TTC549 (cell line): Measurements from ENCODE around the gene NMT2.

ENCODE experiments used
- FAIRE-seq: peaks from 2 replicates; lab custom pipeline; 2012; peaks lifted over from hg19 to GRCh38; lab: Jason Lieb, UNC

Gene NMT2

DNA sequence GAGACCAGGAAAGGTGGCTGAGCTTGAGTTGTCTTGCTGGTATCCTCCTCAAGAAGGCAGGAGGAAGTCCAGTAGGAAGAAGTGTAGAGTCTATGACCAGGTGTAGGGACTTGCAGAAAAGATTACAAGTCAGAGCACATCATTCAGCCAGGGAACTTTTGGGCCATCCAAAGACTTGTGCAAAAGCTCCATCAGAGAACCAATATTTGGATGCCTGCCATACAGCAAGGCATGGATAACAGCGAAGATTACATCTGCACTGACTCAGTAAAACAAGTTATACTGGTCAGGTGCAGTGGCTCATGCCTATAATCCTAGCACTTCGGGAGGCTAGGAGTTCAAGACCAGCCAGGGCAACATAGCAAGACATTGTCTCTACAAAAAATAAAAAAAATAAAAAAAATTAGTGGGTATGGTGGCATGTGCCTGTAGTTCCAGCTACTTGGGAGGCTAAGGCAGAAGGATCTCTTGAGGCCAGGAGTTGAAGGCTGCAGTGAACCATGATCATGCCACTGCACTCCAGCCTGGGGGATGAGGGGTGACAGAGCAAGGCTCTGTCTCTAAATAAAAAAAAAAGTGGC is 13.2 kb upstream of the NMT2 start:
- no peak for FAIRE-seq

DNA sequence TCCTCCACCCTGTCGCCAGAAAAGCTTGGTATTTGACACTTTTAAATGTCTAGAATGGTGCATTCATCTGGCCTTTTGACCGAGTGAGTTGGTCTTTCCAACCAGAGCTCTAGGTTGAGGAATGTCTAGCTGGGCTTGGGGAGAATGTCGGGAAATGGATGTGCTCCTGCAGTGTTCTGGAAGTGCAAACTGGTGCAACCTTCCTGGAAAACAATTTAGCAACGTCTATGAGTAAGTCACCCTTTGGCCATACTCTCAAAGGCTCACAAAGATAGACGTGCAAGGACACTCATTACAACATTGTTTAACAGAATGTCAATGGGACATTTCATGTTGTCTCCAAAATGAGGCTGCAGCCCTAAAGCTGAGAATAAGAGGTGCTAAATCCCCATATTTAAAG is 12.2 kb upstream of the NMT2 start:
- no peak for FAIRE-seq

DNA sequence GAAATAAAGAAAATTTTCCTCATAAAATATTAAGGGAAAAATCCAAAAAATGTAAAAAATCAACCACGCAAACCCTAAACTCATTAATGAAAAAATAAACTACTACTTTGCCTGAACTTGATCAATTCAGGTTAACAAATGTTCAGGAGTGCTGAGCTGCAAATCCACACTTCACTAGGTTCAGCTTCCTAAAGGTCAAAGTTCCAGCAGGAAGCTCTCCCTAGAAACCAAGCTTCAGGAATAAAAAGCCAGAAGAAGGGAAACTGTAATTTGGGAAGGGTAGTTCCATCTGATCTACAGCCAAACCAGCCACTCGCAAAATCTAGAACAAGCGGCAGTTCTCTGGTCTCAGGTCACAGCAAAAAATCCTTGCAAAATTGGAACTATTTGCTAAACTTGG is 7.8 kb upstream of the NMT2 start:
- FAIRE-seq = no peak

DNA sequence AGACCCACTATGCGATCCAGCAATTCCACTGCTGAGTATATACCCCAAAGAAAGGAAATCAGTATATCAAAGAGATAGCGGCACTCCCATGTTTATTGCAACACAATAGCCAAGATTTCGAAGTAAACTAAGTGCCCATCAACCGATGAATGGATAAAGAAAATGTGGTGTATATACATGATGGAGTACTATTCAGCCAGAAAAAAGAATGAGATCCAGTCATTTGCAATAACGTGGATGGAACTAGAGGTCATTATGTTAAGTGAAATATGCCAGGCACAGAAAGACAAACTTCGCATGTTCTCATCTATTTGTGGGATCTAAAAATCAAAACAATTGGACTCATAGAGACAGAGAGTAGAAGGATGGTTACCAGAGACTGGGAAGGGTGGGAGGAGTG is 7.1 kb upstream of the NMT2 start:
- FAIRE-seq = no peak

DNA sequence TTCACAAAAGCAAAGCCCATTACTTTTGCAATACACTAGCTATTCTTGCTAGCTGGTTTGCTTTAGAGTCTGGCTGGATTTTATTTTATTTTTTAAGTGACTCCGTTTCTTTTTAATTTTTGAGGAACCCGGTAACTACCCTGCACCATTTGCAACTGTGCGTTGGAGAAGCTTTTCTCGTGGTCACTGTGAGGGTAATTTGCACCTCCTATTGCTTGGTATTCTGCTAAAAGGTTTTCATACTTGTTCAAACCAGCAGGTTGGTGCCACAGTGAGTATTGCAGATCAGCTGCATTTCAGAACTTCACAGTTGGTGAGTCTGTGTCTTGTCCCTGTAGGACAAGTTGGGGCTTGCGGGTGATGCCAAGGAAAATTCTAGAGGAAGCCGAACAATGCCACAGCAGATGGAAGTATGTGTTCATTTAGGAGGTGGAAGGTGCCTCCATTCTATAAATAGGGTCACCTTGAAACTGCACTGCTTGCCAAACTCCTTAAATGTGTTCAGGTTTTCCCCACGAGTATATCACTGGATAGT is 3.9 kb upstream of the NMT2 start:
- FAIRE-seq = no peak

DNA sequence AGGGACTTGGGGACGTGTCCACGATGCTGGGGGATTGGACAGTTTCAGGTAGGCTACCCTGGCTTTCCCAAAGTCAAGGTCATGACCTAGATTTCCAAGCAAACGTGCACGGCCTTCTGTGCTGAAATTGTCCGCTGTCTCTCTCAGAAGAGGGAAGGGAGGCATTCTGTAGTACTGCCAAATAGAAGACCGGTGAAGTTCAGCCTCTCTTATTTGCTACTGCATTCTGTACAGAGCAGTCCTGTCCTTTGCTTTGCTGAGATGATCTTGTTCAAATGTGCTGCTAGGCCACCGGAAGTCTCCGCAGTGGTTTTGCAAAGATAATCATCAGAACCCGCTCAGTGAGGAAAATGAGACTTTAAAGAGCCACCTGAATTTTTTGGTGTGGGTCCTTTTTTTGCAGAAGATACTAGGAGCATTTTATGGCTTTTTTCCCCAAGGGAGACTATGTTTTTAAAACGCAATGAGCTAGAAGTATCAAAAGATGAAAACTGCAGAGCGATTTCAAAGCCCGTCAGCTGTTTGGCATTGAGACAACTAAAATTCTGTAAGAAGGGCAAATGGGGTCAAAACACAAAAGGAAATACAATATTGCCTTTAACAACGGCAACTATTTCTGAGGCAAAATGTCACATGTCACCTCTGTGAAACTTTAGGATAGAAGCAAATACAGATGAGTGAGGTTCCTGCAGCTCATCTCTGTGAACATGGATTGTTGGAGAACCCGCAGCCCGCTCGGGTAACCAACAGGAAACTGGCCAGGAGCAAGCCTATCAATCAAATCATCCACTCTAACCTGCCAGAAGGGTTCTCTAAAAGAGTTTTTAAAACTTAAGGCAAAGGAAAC is 1.3 kb upstream of the NMT2 start:
- FAIRE-seq = no peak

DNA sequence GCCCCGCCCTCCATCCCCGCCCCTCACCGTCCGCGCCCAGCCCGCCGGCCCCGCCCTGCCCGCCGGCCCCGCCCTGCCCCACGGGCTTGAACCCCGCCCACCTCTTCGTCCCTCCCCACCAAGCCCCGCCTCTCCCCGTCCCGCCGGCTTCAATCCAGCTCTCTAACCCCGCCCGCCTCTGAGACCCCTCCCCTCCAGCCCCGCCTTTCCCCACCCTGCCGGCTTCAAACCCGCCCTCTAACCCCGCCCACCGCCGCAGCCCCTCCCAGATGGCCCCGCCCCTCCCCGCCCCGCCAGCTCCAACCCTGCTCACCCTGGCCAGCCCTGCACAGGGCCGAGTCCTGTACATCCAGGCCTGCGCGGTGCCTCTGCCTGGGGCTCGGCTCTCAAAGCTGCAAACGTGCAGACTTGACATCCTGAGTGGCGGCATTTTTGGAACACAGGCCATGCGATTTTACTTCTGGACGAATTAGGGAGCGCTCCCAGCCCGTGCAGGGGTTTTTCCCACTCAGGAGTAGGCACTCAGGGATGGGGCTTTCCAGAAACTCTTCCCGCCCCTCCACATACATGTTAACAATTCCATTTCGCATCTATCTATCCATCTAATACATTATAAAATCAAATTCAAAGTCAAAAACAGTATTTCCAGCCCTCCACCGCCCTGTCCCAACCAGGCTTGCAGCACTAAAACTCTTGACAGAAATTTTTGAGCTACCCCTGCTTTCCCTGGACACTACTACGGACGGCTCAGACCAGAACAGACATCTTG is 477 bp upstream of the NMT2 start:
- FAIRE-seq = no peak

DNA sequence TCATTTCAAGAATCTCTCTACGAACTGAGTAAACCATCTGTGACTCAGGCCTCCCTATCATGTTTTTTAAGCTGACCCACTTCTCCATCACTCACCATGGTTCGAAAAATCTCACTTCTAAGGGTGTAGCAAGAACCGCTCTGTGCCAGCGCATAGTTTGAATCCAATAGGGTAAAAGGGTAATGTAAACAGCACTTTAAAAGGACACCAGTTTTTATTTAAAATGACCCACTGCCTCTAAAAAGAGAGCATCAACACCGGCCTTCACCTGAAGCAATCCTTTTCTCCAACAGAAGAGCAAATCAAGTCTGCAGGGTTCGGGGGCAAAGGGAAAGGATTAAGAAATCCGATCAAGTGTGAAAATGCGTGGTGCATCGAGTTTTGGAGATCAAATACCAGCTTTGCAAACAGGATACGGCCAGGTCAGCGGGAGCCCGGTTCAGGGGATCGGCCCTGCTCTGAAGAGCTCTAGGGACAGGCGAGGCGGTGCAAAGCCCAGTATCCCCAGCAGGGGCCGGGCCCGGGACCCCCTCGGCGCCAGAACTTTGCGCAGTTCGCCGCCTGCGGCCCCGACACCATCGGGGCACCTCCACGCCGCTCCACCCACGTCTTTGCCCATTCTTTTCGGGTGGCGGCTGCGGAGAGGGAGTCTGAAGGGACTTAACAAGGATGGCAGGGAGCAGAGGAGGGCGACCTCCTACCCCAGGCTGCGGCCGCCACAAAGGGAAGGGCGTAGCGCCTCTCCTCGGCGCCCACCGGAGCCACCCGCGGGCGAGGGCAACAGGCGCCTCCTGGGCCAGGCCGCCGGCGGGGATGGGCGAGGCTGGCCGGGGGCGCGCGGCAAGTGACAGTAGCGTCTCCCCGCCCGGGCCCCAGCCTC is 842 bp downstream of the NMT2 start:
- no peak for FAIRE-seq

DNA sequence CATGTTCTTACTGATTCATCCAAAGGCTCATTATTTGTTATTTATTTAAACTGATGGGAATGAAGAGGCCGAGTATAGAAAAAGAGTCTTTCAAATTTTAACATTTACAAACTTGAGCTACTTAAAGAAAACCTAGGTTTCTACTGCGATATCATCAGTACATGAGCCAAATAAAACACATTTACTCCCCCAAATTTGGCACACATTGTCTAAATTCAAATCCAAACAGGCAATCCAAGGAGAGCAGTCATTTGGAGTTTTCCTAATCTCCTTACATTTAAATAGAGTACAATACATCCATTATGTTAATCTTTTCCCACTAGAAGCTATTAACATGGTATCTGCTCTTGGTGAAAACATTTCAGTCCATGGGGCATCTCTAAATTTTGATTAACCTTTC is 2.2 kb downstream of the NMT2 start:
- FAIRE-seq = no peak

DNA sequence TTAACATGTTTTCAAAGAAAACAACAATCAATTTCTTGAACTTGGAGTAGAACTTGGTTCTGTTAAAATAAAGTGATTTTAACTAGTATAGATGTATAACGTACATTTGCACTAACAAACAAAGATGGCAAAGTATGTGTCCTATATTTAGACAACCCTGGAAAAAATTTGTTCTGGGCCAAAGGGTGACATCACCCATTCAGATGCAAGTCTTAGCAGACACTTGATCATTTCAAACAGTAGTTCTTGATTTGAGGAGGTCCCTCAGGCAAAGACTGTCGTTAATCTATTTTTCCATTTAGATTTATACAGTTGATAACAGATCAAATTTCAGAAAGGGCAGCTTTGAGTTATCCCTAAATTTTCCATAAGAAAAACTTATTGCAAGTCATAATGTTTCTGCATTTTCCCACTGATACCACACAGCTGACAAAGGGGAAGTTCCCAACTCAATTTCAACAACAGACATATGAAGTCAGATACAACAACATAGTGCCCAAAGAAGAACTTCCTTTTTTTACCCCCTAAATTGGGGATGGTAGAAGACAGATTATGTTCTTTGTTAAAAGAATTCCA is 5.2 kb downstream of the NMT2 start:
- FAIRE-seq = no peak

DNA sequence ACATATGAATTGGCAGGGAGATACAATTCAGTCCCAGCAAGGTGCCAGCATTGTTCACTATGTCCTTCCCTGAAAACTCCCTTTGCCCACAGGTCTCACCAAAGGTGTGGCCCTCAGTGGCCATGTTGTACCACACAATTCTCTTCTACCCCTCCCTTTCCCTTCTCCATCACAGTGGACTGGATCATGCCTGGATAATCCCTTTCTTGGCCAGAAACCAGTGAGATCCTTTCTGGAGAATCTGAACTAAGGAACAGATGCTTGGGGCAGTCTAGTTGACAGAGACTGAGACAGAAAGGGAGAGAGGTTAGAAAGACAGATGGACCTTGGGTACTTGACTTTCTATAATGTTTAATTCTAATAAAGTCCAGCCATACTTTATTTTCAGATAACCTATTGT is 9.5 kb downstream of the NMT2 start:
- no peak for FAIRE-seq

DNA sequence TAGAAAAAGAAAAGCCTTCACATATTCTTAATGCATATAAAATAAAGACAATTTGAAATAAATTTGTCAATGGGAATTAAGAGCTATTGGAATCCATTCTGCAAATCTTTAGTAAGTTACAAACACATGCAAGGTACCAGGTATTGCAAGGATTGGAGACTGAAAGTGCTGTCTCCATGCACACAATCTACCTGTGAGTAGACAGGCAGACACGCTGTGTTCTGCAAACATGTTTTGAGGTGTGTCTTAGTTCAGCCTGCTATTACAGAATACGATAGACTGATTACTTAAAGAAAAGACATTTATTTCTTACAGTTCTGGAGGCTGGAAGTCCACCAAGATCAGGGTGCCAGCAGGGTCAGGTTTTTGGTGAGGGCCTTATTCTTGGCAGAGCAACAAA is 10.0 kb downstream of the NMT2 start:
- FAIRE-seq = no peak

DNA sequence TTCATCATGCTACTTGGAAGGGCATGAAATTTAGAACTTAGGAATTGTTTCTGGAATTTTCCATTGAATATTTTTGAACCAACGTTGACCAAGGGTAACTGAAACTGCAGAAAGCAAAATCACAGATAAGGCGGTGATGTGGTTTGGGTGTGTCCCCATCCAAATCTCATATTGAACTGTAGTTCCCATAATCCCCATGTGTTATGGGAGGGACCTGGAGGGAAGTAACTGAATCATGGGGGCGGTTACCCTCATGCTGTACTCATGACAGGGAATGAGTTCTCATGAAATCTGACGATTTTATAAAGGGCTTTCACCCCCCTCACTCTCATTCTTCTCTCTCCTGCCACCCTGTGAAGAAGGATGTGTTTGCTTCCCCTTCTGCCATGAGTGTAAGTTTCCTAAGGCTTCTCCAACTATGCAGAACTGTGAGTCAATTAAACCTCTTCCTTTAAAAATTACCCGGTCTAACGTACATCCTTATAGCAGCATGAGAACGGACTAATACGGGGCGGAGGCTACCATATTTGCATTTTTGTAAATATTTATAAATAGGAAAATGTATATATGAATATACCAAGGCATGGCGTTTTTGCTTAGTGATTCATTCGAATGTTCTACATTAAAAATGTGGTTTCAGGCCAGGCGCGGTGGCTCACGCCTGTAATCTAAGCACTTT is 12.4 kb downstream of the NMT2 start:
- FAIRE-seq = no peak

DNA sequence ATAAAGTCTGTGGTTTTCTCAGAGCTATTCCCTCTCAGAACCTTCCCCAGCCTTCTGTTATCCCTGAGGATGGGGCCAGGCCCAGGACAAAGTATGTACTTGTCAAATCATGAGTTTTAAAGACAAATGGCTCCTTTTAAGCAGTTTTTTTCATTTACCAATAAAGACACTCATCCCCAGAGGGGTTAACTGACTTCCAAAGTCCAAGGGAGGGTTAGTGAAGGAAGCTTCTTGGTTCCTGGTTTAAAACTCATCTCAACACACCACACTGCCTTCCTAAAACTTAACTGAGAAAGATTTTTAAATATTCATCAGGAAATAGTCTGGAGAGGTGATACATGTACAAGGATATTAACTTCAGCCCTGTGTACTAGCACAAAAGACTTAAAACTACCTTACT is 15.9 kb downstream of the NMT2 start:
- FAIRE-seq = no peak

DNA sequence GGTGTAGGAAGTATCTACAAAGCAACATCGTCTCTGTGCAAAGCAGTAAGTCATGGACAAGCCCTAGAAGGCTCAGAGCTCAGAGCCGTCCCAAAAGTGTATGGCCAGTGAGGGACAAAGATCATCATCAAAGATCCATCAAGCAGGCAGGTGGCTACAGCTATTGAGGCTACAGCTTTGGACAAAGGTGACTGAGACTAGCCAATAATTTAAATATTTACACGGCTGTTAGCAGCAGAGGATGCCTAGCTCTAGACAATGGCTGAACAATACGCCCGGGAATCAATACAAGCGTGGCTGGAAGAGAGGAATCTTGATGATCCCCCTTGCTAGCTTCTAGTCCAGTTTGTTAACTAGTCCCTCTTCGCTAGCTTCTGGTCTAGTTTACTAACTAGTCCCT is 17.9 kb downstream of the NMT2 start:
- FAIRE-seq = no peak

DNA sequence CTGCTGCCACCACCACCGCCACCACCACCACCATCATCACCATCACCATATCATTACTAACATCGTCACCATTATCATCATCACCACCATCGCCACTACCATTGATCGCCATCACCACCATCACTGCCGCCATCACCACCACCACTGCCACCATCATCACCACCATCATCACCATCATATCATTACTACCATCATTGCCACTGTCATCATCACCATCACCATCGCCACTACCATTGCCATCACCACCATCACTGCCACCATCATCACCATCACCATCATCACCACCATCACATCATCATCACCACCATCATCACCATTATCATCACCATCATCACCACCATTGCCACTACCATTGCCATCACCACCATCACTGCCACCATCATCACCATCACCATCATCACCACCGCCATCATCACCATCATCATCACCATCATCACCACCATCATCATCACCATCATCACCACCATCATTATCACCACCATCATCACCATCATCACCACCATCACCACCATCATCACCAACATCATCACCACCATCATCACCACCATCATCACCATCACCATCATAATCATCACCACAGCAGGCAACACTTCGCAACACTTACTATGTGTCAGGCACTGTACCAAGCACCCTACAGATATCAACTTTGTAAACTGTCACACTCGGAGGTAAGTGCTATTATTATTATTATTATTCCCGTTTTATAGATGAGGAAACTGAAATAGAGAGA is 19.3 kb downstream of the NMT2 start:
- no peak for FAIRE-seq

DNA sequence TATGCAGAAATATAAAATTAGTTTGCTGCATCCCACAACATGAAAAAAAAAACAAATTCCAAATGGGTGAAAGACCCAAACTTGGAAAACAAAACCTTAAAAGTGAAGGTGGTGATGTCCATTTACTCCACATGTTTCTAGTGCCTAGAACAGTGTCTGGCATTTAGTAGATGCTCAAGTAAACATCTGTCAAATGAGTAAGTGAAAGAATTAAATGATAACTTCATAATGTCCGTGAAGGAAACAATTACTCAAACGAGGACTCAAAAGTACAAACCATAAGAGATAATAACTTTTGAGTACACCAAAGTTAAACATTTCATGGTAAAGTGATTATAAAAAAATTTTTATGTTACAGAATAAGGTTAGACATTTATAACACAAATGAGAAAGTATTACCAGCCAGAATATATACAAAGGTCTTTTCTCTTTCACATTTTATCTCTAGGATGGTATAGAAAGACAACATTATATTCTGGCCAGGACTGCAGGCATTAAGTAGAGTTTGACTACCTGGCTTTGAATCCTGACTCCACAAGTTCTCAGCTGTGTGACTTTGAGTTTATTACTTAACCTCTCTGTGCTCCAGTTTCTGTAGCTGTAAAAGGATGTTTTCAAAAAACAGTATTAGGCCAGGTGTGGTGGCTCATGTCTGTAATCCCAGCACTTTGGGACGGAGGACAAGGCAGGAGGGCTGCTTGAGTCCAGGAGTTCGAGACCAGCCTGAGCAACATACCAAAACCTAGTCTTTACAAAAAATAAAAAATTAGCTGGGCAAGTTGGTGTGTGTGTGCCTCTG is 20.7 kb downstream of the NMT2 start:
- no peak for FAIRE-seq

DNA sequence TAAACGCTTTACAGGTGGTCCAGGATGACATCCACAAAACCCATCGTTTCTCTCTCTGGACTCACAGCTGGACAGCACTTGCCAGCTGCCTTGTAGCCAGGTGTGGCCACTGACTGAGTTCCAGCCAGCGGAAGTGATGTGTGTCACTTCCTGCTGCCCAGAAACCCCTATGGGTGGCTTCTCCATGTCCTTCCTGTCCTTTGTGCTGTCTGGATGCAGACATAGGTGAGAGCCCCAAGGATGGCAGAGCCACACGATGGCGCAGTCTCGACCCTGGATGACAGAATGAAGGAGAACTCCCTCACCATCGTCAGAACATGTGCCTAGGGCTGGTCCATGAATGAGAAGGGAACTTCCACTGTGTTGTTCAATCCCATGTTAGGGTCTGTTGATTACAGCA is 22.1 kb downstream of the NMT2 start:
- no peak for FAIRE-seq

DNA sequence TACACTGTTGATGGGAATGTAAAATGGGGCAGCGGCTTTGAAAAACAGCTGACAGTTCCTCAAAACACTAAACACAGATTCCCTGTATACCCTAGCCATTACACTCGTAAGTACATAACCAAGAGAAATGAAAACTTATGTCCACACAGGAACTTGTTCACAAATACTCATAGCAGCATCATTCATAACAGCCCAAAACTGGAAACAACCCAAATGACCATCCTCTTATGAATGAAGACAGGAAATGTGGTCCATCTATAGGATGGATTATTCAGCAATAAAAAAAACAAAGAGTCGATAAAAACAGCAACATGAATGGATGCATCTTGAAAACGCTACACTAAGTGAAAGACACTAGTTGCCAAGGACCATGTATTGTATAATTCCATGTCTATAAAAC is 23.7 kb downstream of the NMT2 start:
- no peak for FAIRE-seq
